Left ventricle myocardium inferior (tissue), 1 donor: ENCODE results near the gene ADAM15. TPM values are rescaled to one million over a fixed set of nuclear protein-coding genes. Genes with fewer than 3 reads are reported as not detected.

Source experiments
- DNase-seq: peaks from one replicate; pipeline ENCODE4 v3.0.0-alpha.2; 2020
- H3K27ac ChIP-seq: fragments of 200-600 bp; replicated peaks from 2 replicates; pipeline ENCODE4 v1.8.0; 2021
- H3K27me3 ChIP-seq: fragments of 200-600 bp; 2 replicates; pipeline ENCODE4 v1.8.0; 2021; ENCODE audit warnings: low read depth
- H3K36me3 ChIP-seq: fragments of 200-600 bp; 2 replicates; pipeline ENCODE4 v1.8.0; 2021
- H3K4me1 ChIP-seq: fragments of 200-600 bp; 2 replicates; pipeline ENCODE4 v1.8.0; 2021
- H3K4me3 ChIP-seq: fragments of 200-600 bp; 2 replicates; pipeline ENCODE4 v1.8.0; 2021; ENCODE audit warnings: mild to moderate bottlenecking, moderate library complexity
- H3K9me3 ChIP-seq: fragments of 200-600 bp; replicated peaks from 2 replicates; pipeline ENCODE4 v1.8.0; 2021
- CTCF ChIP-seq: fragments of 200-600 bp; IDR thresholded peaks from 2 replicates; pipeline ENCODE4 v1.8.0; 2021; ENCODE audit warnings: antibody characterized with exemption, mild to moderate bottlenecking, borderline replicate concordance
- intact Hi-C: fragments of 100-400 bp; cut with micrococcal nuclease; formaldehyde crosslinking; loops from one replicate; pipeline ENCODE4 v1.11.0; 2022
- total RNA-seq: library from RNA; stranded (reverse); fragmentation: NEBNext Ultra II Directional; extraction: Animal tissue kit (Norgen Biotek cat#: 25700); gene quantifications from one replicate; pipeline ENCODE4 v1.2.1, GENCODE V29; 2021
- donor health status: DM: no; HTN: yes; CAD: no; lungs with severe emphysema.

ADAM15 gene
- total RNA-seq, 1 donor from 2014 or later = 82.1 TPM

GRCh38 chr1:155024315-155024714 lies 26.8 kb upstream of the ADAM15 start:
- TF ChIP-seq CTCF = no peak
- intact Hi-C loops = no loop called here
- Histone ChIP-seq H3K27ac (no peak overlapping the region), H3K36me3 (no peaks in the 10 kb centered on the region), H3K27me3 (no peaks in the 10 kb centered on the region), H3K4me1 (peaks cover 8% of the 10 kb centered on the region), H3K9me3 (no peaks in the 10 kb centered on the region), H3K4me3 (no peak overlapping the region)
- DNase-seq = no peak

DNA sequence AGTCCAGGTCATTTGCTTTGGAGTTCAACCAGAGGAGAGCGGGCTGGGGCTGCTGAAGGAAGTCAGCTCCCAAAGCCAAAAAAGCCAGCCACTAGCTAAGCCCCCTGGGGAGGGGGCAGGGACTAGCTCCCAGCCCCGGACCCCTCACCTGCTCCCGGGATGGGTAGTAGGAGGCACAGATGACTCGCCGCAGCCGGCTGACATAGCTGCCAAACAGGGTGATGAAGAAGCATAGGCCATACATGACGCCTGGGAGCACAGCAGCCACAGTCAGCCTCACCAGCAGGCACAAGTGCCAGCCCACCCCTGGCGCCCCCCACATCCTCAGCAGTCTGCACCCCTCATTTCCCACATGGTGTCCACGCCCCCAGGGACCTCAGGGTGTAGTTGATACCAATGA lies 25.0 kb upstream of the ADAM15 start:
- no peak for DNase-seq
- no peaks in the 10 kb centered on the region for H3K9me3 ChIP-seq
- no peaks in the 10 kb centered on the region for H3K36me3 ChIP-seq
- no peak overlapping the region for H3K27ac ChIP-seq
- intact Hi-C loops = no loop called here
- no peak overlapping the region for H3K4me3 ChIP-seq
- peaks cover 8% of the 10 kb centered on the region for H3K4me1 ChIP-seq
- H3K27me3 ChIP-seq = no peaks in the 10 kb centered on the region
- no peak for TF ChIP-seq CTCF

DNA sequence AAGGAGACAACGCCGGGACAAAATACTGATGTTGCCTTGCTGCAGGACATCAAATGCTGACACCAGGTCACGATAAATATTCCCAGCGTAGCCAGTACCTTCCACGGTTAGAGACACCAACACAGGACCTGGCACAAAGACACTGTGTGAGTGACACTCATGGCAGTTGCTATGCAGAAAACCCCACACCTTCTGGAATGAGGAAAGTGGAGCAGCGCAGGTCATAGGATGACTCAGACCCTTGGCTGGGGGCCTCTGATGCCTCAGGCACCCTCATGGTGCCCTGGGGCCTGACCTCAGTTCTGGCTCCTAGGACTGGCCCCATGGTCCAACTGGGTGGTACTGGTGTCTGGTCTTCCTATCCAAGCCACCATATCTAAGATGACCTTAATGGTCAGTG lies 24.5 kb upstream of the ADAM15 start:
- no peak for TF ChIP-seq CTCF
- H3K4me1 ChIP-seq = peaks cover 8% of the 10 kb centered on the region
- H3K36me3 ChIP-seq = no peaks in the 10 kb centered on the region
- no peak for DNase-seq
- H3K27me3 ChIP-seq = no peaks in the 10 kb centered on the region
- H3K4me3 ChIP-seq = no peak overlapping the region
- H3K9me3 ChIP-seq = no peaks in the 10 kb centered on the region
- intact Hi-C loops = no loop called here
- no peak overlapping the region for H3K27ac ChIP-seq

DNA sequence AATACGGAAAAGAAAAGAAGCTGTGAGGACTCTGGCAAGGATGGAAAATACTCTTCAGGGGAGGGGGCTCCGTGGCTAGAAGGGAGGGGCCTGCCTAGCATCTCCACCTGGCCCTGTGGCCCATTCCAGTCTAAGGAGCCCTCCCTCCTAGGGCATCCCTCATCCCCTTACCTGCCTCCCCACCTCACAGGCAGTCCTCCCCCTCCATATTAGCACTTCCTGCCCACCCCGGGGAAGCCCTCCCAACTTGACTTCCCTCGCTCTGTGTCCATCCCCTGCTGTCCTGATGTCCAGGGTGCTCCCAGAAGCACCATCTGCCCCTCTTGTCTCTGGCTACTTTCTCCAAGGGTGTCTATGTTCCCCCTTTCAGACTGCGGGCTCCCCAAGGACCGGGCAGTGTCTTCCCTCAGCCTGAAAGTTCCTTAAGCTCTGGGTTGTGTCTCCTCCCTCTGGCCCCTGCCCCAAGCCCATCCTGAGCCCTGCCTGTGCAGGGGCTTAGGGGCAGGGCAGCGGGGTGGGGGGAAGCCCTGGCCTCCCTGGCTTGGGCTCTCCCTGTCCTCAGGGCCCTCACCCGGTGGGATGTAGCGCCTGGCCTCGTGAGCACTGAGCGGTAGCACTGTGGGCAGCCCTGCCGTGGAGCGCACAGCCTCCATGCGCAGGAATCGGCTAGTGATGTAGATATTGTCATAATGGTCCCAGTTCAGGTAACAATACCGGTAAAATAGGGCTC lies 21.4 kb upstream of the ADAM15 start:
- intact Hi-C loops = no loop called here
- Histone ChIP-seq H3K27me3 (no peaks in the 10 kb centered on the region), H3K27ac (no peak overlapping the region)

DNA sequence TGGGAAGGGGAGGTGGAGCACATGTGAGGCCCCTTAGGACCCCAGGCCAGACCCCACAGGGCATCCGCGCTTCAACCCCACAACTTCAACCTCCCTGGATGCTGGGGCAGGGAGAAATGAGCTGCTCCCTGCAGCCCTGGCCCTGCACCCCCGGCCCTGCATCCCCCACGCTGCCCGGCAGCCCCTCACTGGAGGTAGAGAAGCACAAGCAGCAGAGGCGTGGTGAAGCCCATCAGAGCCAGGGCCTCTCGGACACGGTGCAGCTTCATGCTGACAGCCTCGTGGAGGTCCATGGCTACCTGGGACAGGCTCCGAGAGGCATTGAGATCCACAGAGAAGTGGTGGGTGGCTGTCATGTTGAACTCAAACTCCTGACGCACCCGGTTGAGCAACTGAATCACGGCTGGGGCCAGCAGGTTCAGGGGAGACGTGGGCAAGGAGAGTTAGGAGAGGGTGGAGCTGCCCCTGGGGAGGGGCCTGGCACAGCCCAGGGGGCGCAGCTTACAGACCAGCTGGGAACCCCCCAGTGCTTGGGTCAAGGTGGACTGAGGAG lies 20.8 kb upstream of the ADAM15 start:
- H3K4me1 ChIP-seq = no peaks in the 10 kb centered on the region
- no peak for TF ChIP-seq CTCF
- DNase-seq = no peak
- H3K9me3 ChIP-seq = no peaks in the 10 kb centered on the region
- no peak overlapping the region for H3K27ac ChIP-seq
- no peak overlapping the region for H3K4me3 ChIP-seq
- no peaks in the 10 kb centered on the region for H3K36me3 ChIP-seq
- intact Hi-C loops = no loop called here
- no peaks in the 10 kb centered on the region for H3K27me3 ChIP-seq

More for the DNA sequence above, 21.4 kb upstream of the ADAM15 start:
- no peak for DNase-seq
- H3K36me3 ChIP-seq = no peaks in the 10 kb centered on the region
- H3K4me1 ChIP-seq = no peaks in the 10 kb centered on the region
- H3K9me3 ChIP-seq = no peaks in the 10 kb centered on the region
- no peak overlapping the region for H3K4me3 ChIP-seq
- no peak for TF ChIP-seq CTCF
